SJCRH30 (cell line): Measurements from ENCODE around the gene RIOX2. TPM values are rescaled to one million over a fixed set of nuclear protein-coding genes. Genes with fewer than 3 reads are reported as not detected.

Experiments
- DNase-seq, 2 experiments: peaks; one replicate each; pipeline ENCODE4 v3.0.0-alpha.2; 2015 to 2020
- H3K27ac ChIP-seq: fragments of 250-450 bp; sonication (Bioruptor Pico); 2 replicates; pipeline ENCODE4 v1.5.1; 2020; ENCODE audit warnings: mild to moderate bottlenecking, moderate library complexity
- H3K27me3 ChIP-seq: fragments of 250-450 bp; sonication (Bioruptor Pico); 2 replicates; pipeline ENCODE4 v1.5.1; 2020; ENCODE audit warnings: mild to moderate bottlenecking, moderate library complexity
- H3K36me3 ChIP-seq: fragments of 250-450 bp; sonication (Bioruptor Pico); 2 replicates; pipeline ENCODE4 v1.5.1; 2020; ENCODE audit warnings: mild to moderate bottlenecking, moderate library complexity
- H3K4me1 ChIP-seq: fragments of 250-450 bp; sonication (Bioruptor Pico); 2 replicates; pipeline ENCODE4 v1.5.1; 2020; ENCODE audit warnings: mild to moderate bottlenecking, moderate library complexity
- H3K4me3 ChIP-seq: fragments of 250-450 bp; sonication (Bioruptor Pico); 2 replicates; pipeline ENCODE4 v1.5.1; 2020; ENCODE audit warnings: mild to moderate bottlenecking, moderate library complexity
- H3K9me3 ChIP-seq: fragments of 250-450 bp; sonication (Bioruptor Pico); replicated peaks from 2 replicates; pipeline ENCODE4 v1.5.1; 2020; ENCODE audit warnings: mild to moderate bottlenecking, moderate library complexity
- total RNA-seq: library from RNA; depleted of rRNA; stranded (reverse); fragments of >200 nt; shearing (Covaris generic); gene quantifications from 2 replicates; pipeline ENCODE4 v1.2.3, GENCODE V29; 2014

The RIOX2 gene
- total RNA-seq, 1 experiment from 2014 or later = 54.6 TPM

- Histone ChIP-seq H3K36me3 (no peaks in the 10 kb centered on the region), H3K27ac (no peak overlapping the region), H3K4me3 (no peak overlapping the region), H3K4me1 (peaks cover 5% of the 10 kb centered on the region), H3K27me3 (no peaks in the 10 kb centered on the region), H3K9me3 (no peaks in the 10 kb centered on the region)
- DNase-seq = no peak
These were observed 26.9 kb upstream of the RIOX2 start for GRCh38 chr3:97999103-97999502.

GRCh38 chr3:97996988-97997387 is 24.8 kb upstream of the RIOX2 start:
- Histone ChIP-seq H3K27me3 (no peaks in the 10 kb centered on the region), H3K4me3 (no peak overlapping the region)
- peak; percentile 34 to 56 for DNase-seq

GRCh38 chr3:97994328-97994945 is 22.2 kb upstream of the RIOX2 start:
- Histone ChIP-seq H3K9me3 (no peaks in the 10 kb centered on the region), H3K4me3 (no peak overlapping the region), H3K27me3 (no peaks in the 10 kb centered on the region), H3K36me3 (no peaks in the 10 kb centered on the region), H3K4me1 (peaks cover 5% of the 10 kb centered on the region), H3K27ac (no peak overlapping the region)
- DNase-seq = no peak

More at GRCh38 chr3:97996988-97997387, 24.8 kb upstream of the RIOX2 start:
- H3K9me3 ChIP-seq = no peaks in the 10 kb centered on the region
- H3K27ac ChIP-seq = no peak overlapping the region
- H3K36me3 ChIP-seq = no peaks in the 10 kb centered on the region
- peaks cover 5% of the 10 kb centered on the region for H3K4me1 ChIP-seq

- H3K36me3 ChIP-seq = no peaks in the 10 kb centered on the region
- no peaks in the 10 kb centered on the region for H3K9me3 ChIP-seq
- H3K4me1 ChIP-seq = peaks cover 5% of the 10 kb centered on the region
- no peak for DNase-seq
- no peak overlapping the region for H3K27ac ChIP-seq
- no peak overlapping the region for H3K4me3 ChIP-seq
- H3K27me3 ChIP-seq = no peaks in the 10 kb centered on the region
These were observed 21.3 kb upstream of the RIOX2 start for GRCh38 chr3:97993526-97993925.

GRCh38 chr3:97992547-97993173 is 20.4 kb upstream of the RIOX2 start:
- Histone ChIP-seq H3K36me3 (no peaks in the 10 kb centered on the region), H3K4me1 (peaks cover 5% of the 10 kb centered on the region), H3K4me3 (no peak overlapping the region), H3K27me3 (no peaks in the 10 kb centered on the region), H3K9me3 (no peaks in the 10 kb centered on the region), H3K27ac (no peak overlapping the region)
- DNase-seq = no peak

GRCh38 chr3:97991293-97991682 is 19.1 kb upstream of the RIOX2 start:
- Histone ChIP-seq H3K4me3 (no peak overlapping the region), H3K36me3 (no peaks in the 10 kb centered on the region), H3K4me1 (no peaks in the 10 kb centered on the region)

GRCh38 chr3:97990624-97991292 is 18.5 kb upstream of the RIOX2 start:
- DNase-seq = no peak
- Histone ChIP-seq H3K36me3 (no peaks in the 10 kb centered on the region), H3K27ac (no peak overlapping the region), H3K4me1 (no peaks in the 10 kb centered on the region), H3K4me3 (no peak overlapping the region), H3K27me3 (no peaks in the 10 kb centered on the region), H3K9me3 (no peaks in the 10 kb centered on the region)

More at GRCh38 chr3:97991293-97991682, 19.1 kb upstream of the RIOX2 start:
- no peak overlapping the region for H3K27ac ChIP-seq
- no peaks in the 10 kb centered on the region for H3K9me3 ChIP-seq
- H3K27me3 ChIP-seq = no peaks in the 10 kb centered on the region
- no peak for DNase-seq

GRCh38 chr3:97988784-97989568 is 16.7 kb upstream of the RIOX2 start:
- H3K9me3 ChIP-seq = no peaks in the 10 kb centered on the region
- no peak overlapping the region for H3K27ac ChIP-seq
- no peak for DNase-seq
- no peaks in the 10 kb centered on the region for H3K4me1 ChIP-seq
- H3K36me3 ChIP-seq = no peaks in the 10 kb centered on the region
- H3K27me3 ChIP-seq = no peaks in the 10 kb centered on the region
- no peak overlapping the region for H3K4me3 ChIP-seq

- H3K36me3 ChIP-seq = no peaks in the 10 kb centered on the region
- H3K9me3 ChIP-seq = no peaks in the 10 kb centered on the region
- no peak overlapping the region for H3K4me3 ChIP-seq
- no peaks in the 10 kb centered on the region for H3K27me3 ChIP-seq
- no peak for DNase-seq
- H3K27ac ChIP-seq = no peak overlapping the region
- no peaks in the 10 kb centered on the region for H3K4me1 ChIP-seq
These were observed 15.1 kb upstream of the RIOX2 start for GRCh38 chr3:97987306-97987705.

- DNase-seq = no peak
- Histone ChIP-seq H3K9me3 (no peaks in the 10 kb centered on the region), H3K36me3 (no peaks in the 10 kb centered on the region), H3K4me3 (no peak overlapping the region), H3K27me3 (no peaks in the 10 kb centered on the region), H3K27ac (no peak overlapping the region), H3K4me1 (no peaks in the 10 kb centered on the region; the same call in 1 of the 2 replicates)
These were observed 11.8 kb upstream of the RIOX2 start for GRCh38 chr3:97983933-97984491.

- Histone ChIP-seq H3K36me3 (no peaks in the 10 kb centered on the region), H3K4me3 (no peak overlapping the region), H3K27ac (no peak overlapping the region), H3K27me3 (no peaks in the 10 kb centered on the region), H3K4me1 (no peaks in the 10 kb centered on the region; the same call in 1 of the 2 replicates), H3K9me3 (no peaks in the 10 kb centered on the region)
- DNase-seq = no peak
These were observed 9.7 kb upstream of the RIOX2 start for GRCh38 chr3:97981886-97982285.

- Histone ChIP-seq H3K9me3 (no peaks in the 10 kb centered on the region), H3K27me3 (no peaks in the 10 kb centered on the region), H3K27ac (no peak overlapping the region), H3K36me3 (no peaks in the 10 kb centered on the region), H3K4me3 (no peak overlapping the region), H3K4me1 (no peaks in the 10 kb centered on the region; the same call in 1 of the 2 replicates)
- peak; percentile 28 for DNase-seq
These were observed 7.4 kb upstream of the RIOX2 start for GRCh38 chr3:97979610-97980009.

GRCh38 chr3:97975466-97975865 is 3.2 kb upstream of the RIOX2 start:
- H3K4me1 ChIP-seq = peaks cover 3% of the 10 kb centered on the region; the same call in 1 of the 2 replicates
- no peaks in the 10 kb centered on the region for H3K9me3 ChIP-seq
- H3K4me3 ChIP-seq = no peak overlapping the region
- H3K27ac ChIP-seq = no peak overlapping the region
- H3K27me3 ChIP-seq = no peaks in the 10 kb centered on the region
- DNase-seq = no peak
- no peaks in the 10 kb centered on the region for H3K36me3 ChIP-seq

- H3K27ac ChIP-seq = no peak overlapping the region
- no peak for DNase-seq
These were observed 2.8 kb upstream of the RIOX2 start for GRCh38 chr3:97974996-97975395.

More at GRCh38 chr3:97974996-97975395, 2.8 kb upstream of the RIOX2 start:
- peaks cover 7% of the 10 kb centered on the region; the same call in 1 of the 2 replicates for H3K4me1 ChIP-seq
- H3K9me3 ChIP-seq = no peaks in the 10 kb centered on the region
- no peaks in the 10 kb centered on the region for H3K36me3 ChIP-seq
- H3K4me3 ChIP-seq = no peak overlapping the region
- H3K27me3 ChIP-seq = no peaks in the 10 kb centered on the region
